Measurements from ENCODE around the gene MSMB. TPM values are rescaled to one million over a fixed set of nuclear protein-coding genes. Genes with fewer than 3 reads are reported as not detected.
A peak's percentile ranks its signal among the peaks of the same experiment; 100 is the strongest.

Gene MSMB
- total and polyA plus RNA-seq, 9 of the 15 experiments (the other 6 are each of a cell fraction or from before 2014, with no cell fraction given), result 0.21 to 0.60 TPM; not detected in 7

GRCh38 chr10:46031648-46032532 is 14.2 kb downstream of the MSMB start (continued):
- TF ChIP-seq ZNF395 (CRISPR knock-in tag; IDR thresholded peaks at IDR 0.05) (0 out of 2 replicates have a peak, but pooled peaks have one; percentile 27), TFAP4 (CRISPR knock-in tag; IDR thresholded peaks at IDR 0.05; ENCODE audit: borderline replicate concordance) (peak; percentile 23; the same call in 1 of the 2 replicates), RBBP5 (IDR thresholded peaks at IDR 0.05; ENCODE audit: borderline replicate concordance, insufficient read depth, low read length, poor library complexity, severe bottlenecking) (peak; percentile 42), RFX5 (IDR thresholded peaks at IDR 0.05; ENCODE audit: low read depth, low read length) (no peak), DPF2 (IDR thresholded peaks at IDR 0.05) (peak; percentile 69), AFF1 (IDR thresholded peaks at IDR 0.05; ENCODE audit: low read depth in 1 of 2, partially characterized antibody in 2 of 2) (no peak), CREB5 (CRISPR knock-in tag; IDR thresholded peaks at IDR 0.05) (no peak), RCOR1 (IDR thresholded peaks at IDR 0.05; ENCODE audit: borderline replicate concordance in 1 of 2, low read depth in 2 of 2, low read length in 2 of 2) (peak in 1 of 2 experiments; percentile 88; a peak in 3 of 4 replicates), TRIM25 (IDR thresholded peaks at IDR 0.05; ENCODE audit: borderline replicate concordance) (no peak), ZNF197 (CRISPR knock-in tag; IDR thresholded peaks at IDR 0.05; ENCODE audit: low read depth) (0 out of 2 replicates have a peak, but pooled peaks have one; percentile 67), CHD1 (IDR thresholded peaks at IDR 0.05; ENCODE audit: low read length) (no peak), THRA (IDR thresholded peaks at IDR 0.05) (no peak), ZNF76 (CRISPR knock-in tag; IDR thresholded peaks at IDR 0.05; ENCODE audit: borderline replicate concordance) (0 out of 2 replicates have a peak, but pooled peaks have one; percentile 31)
